ENCODE measurements around the gene SHROOM3. TPM values are rescaled to one million over a fixed set of nuclear protein-coding genes. Genes with fewer than 3 reads are reported as not detected.

Gene SHROOM3
- total and polyA plus RNA-seq, 2 of the 13 experiments (the other 11 are each of a cell fraction or from before 2014, with no cell fraction given) = 0.01 TPM; not detected in 1

GRCh38 chr4:76694056-76694455, 259.0 kb downstream of the SHROOM3 start:
- Histone ChIP-seq H4K20me1 (ENCODE audit: insufficient read depth, low read length) (no peaks in the 10 kb centered on the region), H3K9ac (ENCODE audit: insufficient read depth, low read depth, low read length) (no peak overlapping the region), H3K4me3 (replicated peaks in 1 of 3; ENCODE audit: insufficient read depth in 1 of 3, low read depth in 2 of 3, low read length in 3 of 3) (no peak overlapping the region), H3K9me3 (ENCODE audit: low read length) (no peaks in the 10 kb centered on the region), H3K36me3 (replicated peaks in 1 of 2; ENCODE audit: control insufficient read depth in 1 of 2, insufficient read depth in 2 of 2, low read length in 2 of 2) (no peaks in the 10 kb centered on the region), H3K4me2 (ENCODE audit: low read depth, low read length) (no peak overlapping the region), H3K4me1 (ENCODE audit: insufficient read depth, low read length) (peaks cover 7% of the 10 kb centered on the region; the same call in 1 of the 2 replicates), H2AFZ (ENCODE audit: low read length) (no peak overlapping the region), H3K27me3 (ENCODE audit: control insufficient read depth in 1 of 2, insufficient read depth in 2 of 2, low read length in 2 of 2) (peaks cover 0 to 11% of the 10 kb centered on the region in 2 experiments), H3K79me2 (ENCODE audit: insufficient read depth, low read length) (no peaks in the 10 kb centered on the region), H3K27ac (ENCODE audit: extremely low read length, insufficient read depth, low read length) (no peak overlapping the region)
- ChIA-PET CTCF (ENCODE audit: low intra/inter-chr PET ratio, low total read pairs) (no interaction called here), POLR2A (no interaction called here)
- DNase-seq (ENCODE audit: low spot score) = no peak
- TF ChIP-seq, protein P1, sequence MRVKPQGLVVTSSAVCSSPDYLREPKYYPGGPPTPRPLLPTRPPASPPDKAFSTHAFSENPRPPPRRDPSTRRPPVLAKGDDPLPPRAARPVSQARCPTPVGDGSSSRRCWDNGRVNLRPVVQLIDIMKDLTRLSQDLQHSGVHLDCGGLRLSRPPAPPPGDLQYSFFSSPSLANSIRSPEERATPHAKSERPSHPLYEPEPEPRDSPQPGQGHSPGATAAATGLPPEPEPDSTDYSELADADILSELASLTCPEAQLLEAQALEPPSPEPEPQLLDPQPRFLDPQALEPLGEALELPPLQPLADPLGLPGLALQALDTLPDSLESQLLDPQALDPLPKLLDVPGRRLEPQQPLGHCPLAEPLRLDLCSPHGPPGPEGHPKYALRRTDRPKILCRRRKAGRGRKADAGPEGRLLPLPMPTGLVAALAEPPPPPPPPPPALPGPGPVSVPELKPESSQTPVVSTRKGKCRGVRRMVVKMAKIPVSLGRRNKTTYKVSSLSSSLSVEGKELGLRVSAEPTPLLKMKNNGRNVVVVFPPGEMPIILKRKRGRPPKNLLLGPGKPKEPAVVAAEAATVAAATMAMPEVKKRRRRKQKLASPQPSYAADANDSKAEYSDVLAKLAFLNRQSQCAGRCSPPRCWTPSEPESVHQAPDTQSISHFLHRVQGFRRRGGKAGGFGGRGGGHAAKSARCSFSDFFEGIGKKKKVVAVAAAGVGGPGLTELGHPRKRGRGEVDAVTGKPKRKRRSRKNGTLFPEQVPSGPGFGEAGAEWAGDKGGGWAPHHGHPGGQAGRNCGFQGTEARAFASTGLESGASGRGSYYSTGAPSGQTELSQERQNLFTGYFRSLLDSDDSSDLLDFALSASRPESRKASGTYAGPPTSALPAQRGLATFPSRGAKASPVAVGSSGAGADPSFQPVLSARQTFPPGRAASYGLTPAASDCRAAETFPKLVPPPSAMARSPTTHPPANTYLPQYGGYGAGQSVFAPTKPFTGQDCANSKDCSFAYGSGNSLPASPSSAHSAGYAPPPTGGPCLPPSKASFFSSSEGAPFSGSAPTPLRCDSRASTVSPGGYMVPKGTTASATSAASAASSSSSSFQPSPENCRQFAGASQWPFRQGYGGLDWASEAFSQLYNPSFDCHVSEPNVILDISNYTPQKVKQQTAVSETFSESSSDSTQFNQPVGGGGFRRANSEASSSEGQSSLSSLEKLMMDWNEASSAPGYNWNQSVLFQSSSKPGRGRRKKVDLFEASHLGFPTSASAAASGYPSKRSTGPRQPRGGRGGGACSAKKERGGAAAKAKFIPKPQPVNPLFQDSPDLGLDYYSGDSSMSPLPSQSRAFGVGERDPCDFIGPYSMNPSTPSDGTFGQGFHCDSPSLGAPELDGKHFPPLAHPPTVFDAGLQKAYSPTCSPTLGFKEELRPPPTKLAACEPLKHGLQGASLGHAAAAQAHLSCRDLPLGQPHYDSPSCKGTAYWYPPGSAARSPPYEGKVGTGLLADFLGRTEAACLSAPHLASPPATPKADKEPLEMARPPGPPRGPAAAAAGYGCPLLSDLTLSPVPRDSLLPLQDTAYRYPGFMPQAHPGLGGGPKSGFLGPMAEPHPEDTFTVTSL (CRISPR knock-in tag; IDR thresholded peaks at IDR 0.05; ENCODE audit: borderline replicate concordance) = no peak
- TF ChIP-seq POLR2G (IDR thresholded peaks at IDR 0.05; ENCODE audit: low read depth, low read length) (no peak), SP1 (IDR thresholded peaks at IDR 0.05) (no peak), SP1 (CRISPR knock-in tag; IDR thresholded peaks at IDR 0.05) (no peak), DMAP1 (CRISPR knock-in tag; IDR thresholded peaks at IDR 0.05) (no peak), KDM4B (CRISPR knock-in tag; IDR thresholded peaks at IDR 0.05) (no peak), SYNCRIP (IDR thresholded peaks at IDR 0.05; ENCODE audit: insufficient read depth, low read depth, low read length) (no peak), DPF2 (CRISPR knock-in tag; IDR thresholded peaks at IDR 0.05; ENCODE audit: borderline replicate concordance, low read depth) (no peak), ZNF749 (CRISPR knock-in tag; IDR thresholded peaks at IDR 0.05; ENCODE audit: borderline replicate concordance) (no peak), FOXC1 (CRISPR knock-in tag; IDR thresholded peaks at IDR 0.05; ENCODE audit: borderline replicate concordance) (no peak), ZBTB42 (CRISPR knock-in tag; IDR thresholded peaks at IDR 0.05) (no peak), ZNF616 (CRISPR knock-in tag; IDR thresholded peaks at IDR 0.05; ENCODE audit: low read depth) (no peak), ZNF609 (CRISPR knock-in tag; IDR thresholded peaks at IDR 0.05; ENCODE audit: borderline replicate concordance) (no peak), ATF7-NPFF (CRISPR knock-in tag; IDR thresholded peaks at IDR 0.05; ENCODE audit: low read depth) (no peak), ZNF235 (CRISPR knock-in tag; IDR thresholded peaks at IDR 0.05; ENCODE audit: borderline replicate concordance) (no peak), PCBP2 (optimal IDR thresholded peaks at IDR 0.05; ENCODE audit: low read depth, low read length, poor library complexity, severe bottlenecking) (no peak)
- in situ Hi-C loops (cut with HindIII; ENCODE audit: extremely low pct_ligation_motif_present, low pct_unique_long_range_greater_than_20kb) = no loop called here
- intact Hi-C loops (cut with micrococcal nuclease; ENCODE audit: unreplicated experiment) = no loop called here
- FAIRE-seq = no peak
- 0% methylated on average over 1 of the region's 1 CpG for WGBS (ENCODE audit: low lambda C conversion rate)
- no TSS peak for BruUV-seq (replicated peaks)
- no peak for ATAC-seq

Data from HepG2 (cell line).